Stimulated activated CD4-positive, alpha-beta T cell treated with anti-CD3 and anti-CD28 coated beads, Interleukin-2, amount 100 ng/mL, for 48 hours (primary cell): ENCODE measurements around the gene OBSL1.

Experiments
- DNase-seq, 2 donors: peaks; one replicate each; pipeline ENCODE4 v3.0.0-alpha.2; 2020

Gene OBSL1

DNA sequence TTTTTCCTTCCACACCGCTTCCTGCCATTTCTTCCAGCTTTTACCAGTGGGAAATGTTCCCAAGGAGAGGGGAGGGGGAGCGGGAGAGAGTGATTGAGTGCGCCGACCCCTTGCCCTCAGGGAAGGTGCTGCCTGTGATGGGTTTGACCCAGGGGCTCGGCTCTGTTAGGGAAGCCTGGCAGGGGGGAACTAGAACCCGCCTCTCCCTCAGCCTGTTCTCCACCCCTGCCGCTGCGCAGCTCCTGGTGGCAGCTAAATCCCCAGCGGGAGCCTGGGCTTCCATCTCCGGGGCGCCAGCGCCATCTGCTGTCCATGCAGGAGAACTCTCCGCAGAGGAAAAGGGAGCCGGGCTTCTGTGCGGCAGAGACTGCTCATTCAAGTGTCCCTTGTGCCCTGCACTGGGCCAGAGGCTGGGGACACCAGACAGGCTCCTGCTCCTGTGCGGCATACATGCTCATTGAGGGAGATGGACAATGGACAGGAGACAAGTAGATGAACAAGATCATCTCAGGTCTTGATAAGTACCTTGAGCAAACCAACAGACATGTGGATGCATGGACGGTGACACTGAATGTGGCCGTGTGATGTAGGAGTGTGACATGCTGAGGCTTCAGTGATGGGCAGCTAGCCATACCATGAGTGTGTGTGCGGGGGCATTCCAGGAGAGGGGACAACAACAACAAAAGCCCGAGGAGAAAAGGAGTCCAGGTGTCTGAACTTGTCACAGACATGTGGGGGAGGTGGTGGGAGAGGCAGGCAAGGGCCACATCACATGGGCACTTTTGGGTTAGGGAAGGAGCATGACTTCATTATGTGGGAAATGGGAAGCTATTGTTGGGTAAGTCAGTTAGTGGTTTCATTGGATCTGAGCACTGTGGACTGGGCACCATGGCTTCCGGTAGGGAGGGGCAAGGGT, 41.0 kb downstream of the OBSL1 start:
- DNase-seq, result peak; percentile 86 to 91

DNA sequence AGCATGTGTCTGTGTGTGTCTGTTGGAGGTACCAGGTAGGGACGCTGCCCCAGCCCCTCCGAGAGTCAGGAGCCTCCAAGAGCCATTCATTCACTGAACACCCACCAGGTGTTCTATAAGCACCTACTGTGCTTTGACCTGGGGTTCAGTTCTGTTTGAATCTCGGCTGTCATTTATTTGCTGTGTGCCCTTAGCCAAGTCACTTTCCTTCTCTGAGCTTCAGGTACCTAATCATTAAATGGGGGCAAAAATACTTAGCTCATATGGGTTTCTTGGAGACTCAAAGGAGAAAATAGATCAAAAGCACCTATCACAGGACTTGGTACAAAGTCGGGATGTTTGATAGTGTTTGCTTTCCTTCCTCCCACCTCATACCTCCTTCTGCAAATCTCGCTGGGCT, 43.9 kb downstream of the OBSL1 start:
- DNase-seq, result no peak

DNA sequence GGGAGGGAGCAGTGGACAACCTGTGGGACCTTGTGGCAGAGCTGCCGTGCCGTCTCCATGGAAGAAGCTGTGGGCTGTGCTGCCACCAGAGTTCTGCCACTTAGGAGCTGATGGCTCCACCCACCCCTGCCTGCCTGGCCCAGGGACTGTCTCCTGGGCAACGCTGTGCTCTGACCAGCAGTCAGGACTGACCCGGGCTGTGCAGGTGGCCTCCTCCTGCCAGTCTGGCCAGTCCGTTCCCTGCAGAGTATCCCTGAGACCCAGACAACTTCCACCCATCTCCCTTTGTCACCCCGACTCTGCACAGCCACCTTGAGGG, 44.3 kb downstream of the OBSL1 start:
- DNase-seq, result no peak

DNA sequence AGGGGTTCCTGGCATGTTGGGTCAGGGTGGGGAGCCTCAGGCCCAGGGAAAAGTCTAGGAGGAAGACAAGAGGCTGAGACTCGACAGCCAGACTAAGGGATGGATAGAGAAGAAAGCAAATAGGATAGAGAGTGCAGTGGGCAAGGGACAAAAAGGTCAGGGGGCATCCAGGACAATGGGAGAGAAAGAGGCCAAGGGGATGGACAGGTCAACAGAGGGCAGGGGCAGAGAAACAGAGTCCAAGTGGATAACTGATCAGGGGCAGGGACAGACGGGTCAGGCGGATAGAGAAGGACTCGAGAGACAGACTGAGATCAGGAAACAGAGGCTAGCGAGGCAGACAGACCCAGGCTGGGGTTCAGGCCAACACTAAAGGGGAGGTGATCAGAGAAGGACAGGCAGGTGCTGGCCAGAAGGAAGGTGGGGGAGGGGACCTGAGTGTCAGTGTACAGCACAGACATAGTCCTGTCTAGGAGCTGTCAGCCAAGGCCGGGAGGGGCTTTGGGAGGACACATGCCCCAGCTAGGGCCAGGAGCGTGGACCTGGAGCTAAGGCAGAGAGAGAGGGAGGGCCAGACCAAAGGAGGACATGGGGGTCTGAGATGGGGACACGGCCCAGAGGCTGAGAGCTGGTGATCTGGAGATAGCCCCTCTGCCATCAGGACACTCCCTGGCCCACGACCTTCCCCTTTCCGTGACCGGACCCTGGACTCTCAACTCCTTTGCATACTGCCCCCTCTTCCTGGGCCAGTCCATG, 44.8 kb downstream of the OBSL1 start:
- no peak for DNase-seq

DNA sequence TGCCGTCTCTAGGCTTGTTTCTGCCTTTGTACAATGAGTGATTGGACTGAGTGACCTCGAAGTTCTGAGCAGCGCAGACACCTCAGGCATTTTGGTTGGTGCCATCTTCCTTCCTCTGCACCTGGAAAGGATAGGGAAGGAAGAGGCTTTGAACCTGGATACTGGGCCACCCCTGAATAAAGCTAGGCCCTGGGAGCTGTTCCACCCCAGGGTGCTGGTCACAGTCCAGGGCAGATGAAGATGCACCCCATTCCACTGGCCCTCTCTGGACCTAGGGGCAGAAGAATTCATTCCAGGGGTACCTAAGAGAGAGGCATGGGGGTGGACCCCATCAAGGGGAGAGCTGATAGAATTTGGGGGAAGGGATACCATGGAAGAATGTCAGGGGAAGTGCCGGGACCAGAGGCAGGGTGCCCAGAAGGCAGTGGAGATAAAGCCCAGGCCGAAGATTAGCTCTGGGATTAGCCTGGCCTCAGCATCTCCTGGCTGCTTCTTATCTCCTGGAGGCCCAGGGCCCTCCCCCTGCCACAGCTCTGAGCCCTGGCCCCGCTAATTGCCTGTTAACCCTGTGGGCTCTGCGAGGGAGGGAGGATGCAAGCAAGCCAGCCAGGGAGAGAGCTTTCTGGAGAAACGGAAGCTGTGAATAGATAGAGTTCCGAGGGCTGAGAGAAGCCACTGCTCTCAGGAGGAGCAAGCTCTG, 45.7 kb downstream of the OBSL1 start:
- no peak for DNase-seq

DNA sequence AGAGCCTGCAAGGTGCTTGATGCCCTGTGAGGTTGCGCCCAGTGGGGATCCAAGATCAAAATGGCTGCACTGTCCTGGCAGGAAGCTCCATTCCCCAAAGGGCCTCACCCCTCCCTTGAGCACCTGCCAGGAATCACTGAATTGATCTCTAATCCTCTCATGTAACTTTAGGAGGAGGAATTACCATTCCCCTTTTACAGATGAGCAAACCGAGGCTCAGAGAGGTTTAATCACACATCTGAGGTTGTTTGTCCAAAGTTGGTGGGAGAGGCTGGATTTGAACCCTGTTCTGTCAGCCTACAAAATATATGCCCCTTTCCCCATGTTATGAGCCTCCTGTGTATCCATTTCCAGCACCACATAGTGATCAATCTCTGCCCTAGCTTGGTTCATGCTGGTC, 46.5 kb downstream of the OBSL1 start:
- no peak for DNase-seq

DNA sequence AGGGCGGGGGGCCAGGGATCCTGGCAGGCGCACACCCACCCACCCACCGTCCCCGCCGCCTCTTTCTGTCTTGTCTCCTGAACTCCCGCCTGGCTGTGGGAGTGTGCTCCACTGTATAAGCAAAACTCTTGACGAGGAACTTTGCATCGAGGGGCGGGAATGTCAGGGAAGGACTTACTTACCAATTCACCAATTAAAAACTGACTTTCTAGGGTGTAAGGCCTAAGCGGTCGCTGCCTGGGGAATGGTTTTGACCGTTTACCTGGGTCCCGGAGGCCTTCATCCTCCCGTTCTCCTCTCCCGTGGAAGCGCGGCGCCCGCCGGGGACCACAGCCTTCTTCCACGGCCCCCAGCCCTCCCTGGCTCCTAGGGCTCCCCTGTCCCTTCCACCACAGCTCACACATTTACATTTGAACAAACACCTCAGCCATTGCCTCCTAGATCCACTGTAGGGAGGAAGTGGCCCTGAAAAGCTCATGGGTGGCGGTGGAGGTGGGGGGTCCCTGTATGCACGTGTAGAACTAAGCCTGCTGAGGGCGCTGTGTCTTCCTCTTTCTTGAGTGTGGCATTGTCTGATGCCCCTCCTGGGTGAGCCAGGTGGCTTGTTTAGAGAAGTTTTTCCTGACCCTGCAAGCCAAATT, 48.2 kb downstream of the OBSL1 start:
- no peak for DNase-seq

DNA sequence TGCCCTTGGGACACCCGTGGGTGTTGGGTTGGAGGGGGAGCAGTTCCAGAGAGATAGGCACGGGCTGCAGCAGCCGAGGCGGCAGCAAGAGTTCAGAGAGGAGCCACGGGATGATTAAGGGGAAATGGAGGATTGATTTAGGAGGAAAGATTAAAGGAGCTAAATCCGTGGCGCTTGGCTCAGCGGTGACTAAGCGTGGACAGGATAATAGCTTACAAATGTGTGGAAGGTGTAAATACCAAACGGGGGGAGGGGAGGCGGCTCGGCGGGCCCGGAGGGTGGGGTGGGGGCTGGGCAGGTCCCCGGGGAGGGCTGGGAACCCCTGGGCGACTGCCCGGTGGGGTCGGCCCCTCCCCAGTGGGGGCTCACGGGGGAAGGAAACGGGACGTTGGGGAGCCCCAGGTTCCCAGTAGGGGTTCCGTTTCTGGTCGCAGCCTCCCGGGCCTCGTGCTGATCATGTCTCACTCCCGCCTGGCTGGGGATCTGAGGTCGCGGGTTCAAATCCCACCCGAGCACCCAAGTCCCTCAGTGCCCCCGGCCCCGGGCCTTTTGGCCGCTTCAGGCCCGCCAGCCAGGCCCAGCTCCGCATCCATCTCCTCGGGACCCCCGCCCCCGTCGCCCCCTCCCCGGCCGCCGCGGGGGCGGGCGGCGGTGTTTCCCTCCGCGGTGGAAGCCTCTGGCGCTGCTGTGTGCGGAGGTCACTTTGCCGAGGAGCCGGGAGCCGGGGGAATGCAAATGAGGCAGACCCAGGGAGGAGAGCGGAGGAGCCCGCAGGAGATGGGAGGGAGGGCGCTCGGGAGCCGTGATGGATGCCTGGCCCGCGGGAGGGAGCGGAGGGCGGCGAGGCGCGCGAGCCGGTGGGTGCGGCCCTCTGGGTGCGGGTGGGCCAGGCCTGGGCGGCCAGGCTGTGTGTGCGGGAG, 49.0 kb downstream of the OBSL1 start:
- DNase-seq, result no peak

DNA sequence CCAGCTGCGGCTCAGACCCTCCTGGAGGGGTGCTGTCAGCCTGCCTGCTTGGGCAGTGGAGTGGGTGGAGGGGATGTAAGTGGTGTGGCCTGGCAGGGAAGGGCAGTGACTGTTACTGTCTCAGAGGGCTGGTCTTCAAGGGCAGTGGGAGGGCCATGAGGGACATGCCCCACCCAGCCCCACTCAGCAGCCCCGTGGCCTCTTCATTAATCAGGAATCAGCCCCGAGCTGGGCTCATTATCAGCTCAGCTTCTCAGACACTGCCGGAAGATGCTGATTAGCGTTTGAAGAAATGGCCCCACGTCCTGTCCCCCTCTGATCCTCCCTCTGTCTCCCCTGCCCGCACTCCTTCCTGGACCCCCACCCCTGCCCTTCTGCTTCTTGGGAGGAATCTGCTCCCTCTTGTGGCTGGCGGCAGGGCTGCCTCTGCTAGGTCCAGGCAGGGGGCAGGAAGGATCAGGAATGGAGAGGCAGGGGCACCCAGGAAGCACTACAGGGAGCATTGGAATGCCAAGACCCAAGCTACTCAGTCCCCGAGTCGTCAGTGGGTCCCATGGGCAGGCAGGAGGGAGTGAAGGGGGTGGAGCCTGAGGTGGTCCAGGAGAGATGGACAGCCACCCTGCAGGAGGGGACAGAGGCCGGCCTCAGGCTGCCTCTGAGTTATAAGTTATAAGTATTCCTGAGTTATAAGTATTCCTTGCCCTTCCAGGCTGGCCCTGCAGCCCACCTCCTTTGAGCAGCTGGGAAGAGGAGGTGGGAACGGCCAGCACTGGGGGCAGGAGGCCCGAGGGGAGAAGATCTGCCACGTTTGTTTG, 50.1 kb downstream of the OBSL1 start:
- no peak for DNase-seq

DNA sequence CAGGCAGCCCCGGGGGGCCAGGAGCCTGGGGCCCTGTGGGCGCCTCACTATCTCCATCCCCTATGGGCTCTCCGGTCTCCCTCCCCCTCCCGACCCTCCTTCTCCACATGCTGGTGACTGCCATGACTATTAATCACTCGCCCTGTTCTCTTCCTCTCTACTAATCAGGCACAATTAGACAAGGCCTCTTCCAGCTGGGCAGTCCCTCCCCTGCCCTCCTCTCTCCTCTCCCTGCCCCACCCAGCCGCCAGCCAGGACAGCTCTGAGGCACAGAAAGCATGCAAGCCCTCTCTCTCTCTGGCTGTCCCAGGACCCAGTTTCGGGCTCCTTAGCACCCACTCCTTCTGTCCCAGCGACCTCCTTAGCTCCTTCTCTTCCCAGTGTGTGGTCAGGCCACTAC, 51.3 kb downstream of the OBSL1 start:
- no peak for DNase-seq

DNA sequence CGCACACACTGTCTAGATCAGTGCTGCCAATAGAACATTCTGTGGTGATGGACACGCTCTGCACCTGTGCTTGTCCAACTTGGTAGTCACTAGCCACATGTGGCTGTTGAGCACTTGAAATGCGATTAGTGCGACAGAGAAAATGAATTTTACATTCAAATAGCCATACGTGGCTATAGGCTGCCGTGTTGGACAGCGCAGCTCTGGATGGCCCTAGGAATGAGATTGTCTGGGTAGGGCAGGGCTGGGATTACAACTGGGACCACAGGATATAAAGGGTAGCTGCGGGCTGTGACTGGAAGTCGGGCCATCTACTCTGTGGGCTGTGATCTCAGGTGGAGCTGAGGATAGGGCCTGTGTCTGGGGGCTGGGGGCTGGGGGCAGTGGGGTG, 51.8 kb downstream of the OBSL1 start:
- no peak for DNase-seq

DNA sequence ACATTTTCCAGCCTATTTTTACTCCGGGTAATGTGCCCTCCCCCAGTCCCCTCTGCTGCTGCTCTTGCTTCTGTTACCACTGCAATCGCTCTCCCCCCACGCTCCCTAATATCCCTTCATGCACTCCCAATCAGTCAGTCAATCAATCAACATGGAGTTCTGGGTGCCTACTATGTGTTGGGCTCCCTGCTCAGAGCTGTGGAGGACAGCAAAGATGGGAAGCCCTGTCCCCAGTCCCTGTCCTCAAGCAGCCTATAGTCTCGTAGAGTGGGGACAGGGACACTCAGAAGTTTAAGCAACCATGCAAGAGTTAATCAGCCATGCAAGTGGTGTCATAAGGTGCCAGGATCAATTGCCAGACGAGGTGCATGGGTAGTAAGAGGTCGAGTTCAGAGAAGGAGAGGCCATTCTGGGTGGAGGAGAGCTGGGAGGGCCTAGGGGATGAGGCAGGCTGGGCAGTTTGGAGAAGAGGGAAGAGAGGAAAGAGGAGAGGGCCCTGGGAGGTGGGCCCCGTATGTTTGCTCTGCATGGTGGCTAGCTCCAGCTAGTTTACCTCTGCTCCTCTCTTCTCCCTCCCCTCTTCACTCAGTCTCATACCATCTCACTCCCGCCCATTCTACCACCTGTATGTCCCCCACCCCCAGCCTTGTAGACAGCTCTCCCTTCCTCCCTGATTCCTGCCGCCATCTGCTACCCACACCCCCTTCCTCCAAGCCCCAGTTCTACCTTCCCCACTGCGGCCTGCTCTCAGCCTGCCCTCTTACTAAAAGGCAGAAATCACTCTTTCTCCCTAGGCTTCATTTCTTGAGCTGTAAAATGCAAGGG, 53.2 kb downstream of the OBSL1 start:
- no peak for DNase-seq

DNA sequence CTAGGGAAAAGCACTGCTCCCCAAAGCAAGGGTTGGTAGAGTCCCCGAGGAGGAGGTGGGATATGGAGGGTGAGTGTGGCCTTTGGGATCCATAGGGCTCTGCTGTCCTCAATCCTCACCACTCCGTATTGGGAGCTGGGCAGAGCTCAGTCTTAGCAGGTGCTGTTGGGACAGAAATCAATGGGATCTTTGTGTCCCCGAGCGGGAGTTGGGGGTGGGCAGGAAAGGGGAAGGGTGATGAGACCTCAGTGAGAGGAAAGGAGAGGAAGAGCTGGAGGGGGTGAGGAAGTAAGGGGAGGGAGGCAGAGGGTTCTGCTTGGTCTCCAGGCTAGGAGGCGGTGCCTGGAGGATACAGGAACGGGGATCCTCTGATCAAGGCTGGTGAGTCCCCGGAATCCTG, 54.5 kb downstream of the OBSL1 start:
- DNase-seq, result no peak

DNA sequence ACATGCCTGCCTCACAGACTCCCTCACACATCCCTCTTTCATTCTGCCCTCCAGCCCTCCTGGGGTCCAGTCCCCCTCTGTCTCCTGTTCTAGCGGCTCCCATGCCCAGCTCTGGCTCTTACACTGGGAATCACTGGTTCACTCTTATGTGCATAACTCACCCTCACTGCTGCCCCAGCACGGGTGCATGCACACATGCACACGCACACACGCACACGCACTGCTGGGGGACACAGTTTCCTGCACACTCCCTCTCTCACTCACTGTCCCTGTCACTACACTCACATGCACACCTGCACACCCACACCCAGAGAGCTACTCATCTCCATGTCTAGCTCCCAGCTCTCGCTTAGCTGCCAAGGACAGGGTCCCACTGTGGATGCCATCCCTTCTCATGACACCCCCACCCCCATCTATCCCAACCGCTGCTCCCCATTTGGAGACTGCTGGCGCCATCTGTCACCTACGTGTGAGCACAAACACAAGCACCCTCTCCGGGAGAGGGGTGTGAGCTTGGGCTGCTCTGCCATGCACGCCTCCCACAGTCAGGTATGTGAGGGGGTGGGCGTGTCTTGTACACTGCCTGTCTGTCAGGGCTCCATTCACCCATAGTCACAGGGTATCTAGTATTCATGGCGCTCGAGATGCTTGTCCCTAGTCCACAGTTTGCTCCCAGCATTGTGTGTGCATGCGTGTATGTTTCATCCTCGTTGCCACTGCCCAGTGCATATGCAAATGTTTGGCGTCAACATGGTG, 55.3 kb downstream of the OBSL1 start:
- DNase-seq, result no peak

DNA sequence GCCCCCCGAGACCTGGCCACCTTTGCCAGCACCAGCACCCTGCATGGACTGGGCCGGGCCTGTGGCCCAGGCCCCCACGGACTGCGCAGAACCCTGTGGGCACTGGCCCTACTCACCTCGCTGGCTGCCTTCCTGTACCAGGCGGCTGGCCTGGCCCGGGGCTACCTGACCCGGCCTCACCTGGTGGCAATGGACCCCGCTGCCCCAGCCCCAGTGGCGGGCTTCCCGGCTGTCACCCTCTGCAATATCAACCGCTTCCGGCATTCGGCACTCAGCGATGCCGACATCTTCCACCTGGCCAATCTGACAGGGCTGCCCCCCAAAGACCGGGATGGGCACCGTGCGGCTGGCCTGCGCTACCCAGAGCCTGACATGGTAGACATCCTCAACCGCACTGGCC, 56.5 kb downstream of the OBSL1 start:
- no peak for DNase-seq

DNA sequence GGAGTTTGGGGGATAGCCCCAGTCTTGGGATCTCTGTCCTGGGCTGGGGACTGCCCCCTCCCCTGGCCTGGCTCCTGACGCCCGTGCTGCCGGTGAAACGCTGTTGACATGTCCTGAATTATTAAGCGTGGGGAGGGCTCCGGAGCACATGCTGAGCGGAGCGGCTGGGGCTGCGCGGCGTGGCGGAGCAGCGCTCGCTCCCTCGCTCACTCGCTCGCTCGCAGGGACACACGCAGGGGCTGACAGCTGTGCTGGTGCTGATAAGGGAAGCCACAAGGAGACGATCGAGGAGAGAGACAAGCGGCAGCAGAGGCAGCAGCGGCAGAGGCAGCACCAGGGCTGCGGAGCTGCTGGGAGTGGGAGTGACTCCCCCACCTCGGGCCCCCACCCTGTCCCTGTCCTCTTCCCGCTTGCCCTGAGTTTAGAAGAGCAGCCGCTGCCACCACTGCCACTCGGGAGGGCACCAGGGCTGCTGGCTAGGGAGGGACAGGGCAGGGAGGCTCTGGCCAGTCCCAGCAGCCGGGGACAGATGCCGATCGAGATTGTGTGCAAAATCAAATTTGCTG, 57.1 kb downstream of the OBSL1 start, which contains the start of gene ASIC4:
TSS of gene ASIC4 (plus strand) at position 287 of the 566 bp plus-strand sequence. CDS start at position 530, 243 bp downstream.
- DNase-seq, result no peak

DNA sequence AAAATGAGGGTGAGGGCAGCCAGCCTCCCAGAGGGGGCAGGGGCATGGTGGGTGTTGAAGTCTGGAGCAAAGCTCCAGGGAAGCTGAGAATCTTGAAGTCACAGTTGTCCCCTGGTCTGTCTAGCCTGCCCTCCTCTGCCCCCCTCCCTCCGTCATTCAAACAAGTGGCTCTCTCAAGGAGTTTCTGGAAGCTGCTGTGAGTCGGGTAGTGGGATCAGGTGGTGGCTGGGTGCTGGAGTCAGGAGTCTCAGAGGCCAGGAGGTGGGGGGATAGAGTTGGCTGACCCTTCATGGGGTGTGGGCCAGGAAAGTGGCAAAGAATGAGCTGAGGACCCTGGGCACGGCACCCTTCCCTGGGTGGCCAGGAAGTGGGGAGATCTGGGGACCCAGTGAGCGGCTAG, 57.6 kb downstream of the OBSL1 start:
- no peak for DNase-seq

DNA sequence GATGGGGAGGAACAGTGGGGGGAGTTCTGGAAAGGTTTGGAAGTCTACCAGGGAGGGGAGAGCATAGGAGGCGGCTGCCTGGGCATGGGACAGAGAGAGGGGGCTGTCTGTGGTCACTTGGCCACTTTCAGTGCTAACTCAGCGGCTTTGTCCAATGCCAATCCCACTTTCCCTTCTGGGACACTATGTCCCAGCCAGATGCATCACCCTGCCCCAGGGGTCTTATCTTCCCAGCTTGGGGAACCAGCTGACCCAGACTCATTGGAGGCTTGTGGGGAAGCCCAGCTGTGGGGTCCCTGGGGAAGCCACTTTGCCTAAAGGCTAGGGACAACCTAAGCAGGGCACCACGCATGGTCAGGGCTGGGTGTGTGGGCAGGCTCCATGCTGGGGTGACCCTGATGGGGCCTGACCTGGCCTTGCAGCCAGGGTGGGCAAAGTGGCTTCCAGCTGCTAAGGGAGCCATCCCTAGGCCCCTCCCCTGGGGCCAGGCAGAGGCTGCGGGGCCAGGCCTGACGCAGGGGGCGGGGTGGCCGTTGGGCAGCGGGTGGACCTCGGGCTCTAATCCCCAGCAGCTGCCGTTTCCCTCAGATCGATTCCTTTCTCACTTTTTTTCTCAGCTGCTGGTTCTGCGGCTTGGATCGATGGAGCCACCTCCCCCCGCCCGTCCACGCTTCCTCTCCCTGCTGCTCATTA, 58.7 kb downstream of the OBSL1 start:
- DNase-seq, result no peak
